Measurements from ENCODE around the gene RPS4Y2.

Gene RPS4Y2

GRCh38 chrY:20745060-20745459 is 10.8 kb upstream of the RPS4Y2 start:
- TF ChIP-seq, protein P1, sequence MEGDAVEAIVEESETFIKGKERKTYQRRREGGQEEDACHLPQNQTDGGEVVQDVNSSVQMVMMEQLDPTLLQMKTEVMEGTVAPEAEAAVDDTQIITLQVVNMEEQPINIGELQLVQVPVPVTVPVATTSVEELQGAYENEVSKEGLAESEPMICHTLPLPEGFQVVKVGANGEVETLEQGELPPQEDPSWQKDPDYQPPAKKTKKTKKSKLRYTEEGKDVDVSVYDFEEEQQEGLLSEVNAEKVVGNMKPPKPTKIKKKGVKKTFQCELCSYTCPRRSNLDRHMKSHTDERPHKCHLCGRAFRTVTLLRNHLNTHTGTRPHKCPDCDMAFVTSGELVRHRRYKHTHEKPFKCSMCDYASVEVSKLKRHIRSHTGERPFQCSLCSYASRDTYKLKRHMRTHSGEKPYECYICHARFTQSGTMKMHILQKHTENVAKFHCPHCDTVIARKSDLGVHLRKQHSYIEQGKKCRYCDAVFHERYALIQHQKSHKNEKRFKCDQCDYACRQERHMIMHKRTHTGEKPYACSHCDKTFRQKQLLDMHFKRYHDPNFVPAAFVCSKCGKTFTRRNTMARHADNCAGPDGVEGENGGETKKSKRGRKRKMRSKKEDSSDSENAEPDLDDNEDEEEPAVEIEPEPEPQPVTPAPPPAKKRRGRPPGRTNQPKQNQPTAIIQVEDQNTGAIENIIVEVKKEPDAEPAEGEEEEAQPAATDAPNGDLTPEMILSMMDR (IDR thresholded peaks at IDR 0.05; ENCODE audit: extremely low read depth, insufficient read depth, missing control alignments): no peak
- in situ Hi-C loops (cut with MboI; ENCODE audit: low pct_unique_long_range_greater_than_20kb, low sequenced_read_pairs, unreplicated experiment): no loop called here
- no peak for DNase-seq (ENCODE audit: low spot score)

GRCh38 chrY:20746919-20747318 is 9.0 kb upstream of the RPS4Y2 start:
- DNase-seq (ENCODE audit: low spot score): no peak
- TF ChIP-seq, protein P1 (IDR thresholded peaks at IDR 0.05; ENCODE audit: extremely low read depth, insufficient read depth, missing control alignments): no peak
- in situ Hi-C loops (cut with MboI; ENCODE audit: low pct_unique_long_range_greater_than_20kb, low sequenced_read_pairs, unreplicated experiment): no loop called here

DNA sequence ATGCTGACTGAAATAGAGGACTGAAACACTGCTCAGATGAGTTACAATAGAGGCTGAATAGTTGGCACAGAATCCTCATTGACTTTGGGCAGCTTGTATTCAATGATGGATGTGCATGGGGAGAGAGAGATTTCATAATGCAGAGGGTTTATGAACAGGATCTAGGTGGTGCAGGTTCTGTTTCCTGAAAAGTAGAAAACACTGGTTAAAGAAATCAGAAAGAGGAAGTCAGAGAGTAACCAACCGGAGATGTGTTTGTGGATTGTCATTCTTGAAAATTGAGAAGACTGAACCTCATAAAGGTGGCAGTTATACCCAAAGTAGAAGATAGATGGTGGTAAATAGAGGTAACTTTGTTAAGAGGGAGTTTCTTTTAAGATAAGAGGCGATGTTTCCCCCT is 8.0 kb downstream of the RPS4Y2 start:
- in situ Hi-C loops (cut with MboI; ENCODE audit: low pct_unique_long_range_greater_than_20kb, low sequenced_read_pairs, unreplicated experiment): no loop called here
- TF ChIP-seq, protein P1 (IDR thresholded peaks at IDR 0.05; ENCODE audit: extremely low read depth, insufficient read depth, missing control alignments): no peak
- no peak for DNase-seq (ENCODE audit: low spot score)

DNA sequence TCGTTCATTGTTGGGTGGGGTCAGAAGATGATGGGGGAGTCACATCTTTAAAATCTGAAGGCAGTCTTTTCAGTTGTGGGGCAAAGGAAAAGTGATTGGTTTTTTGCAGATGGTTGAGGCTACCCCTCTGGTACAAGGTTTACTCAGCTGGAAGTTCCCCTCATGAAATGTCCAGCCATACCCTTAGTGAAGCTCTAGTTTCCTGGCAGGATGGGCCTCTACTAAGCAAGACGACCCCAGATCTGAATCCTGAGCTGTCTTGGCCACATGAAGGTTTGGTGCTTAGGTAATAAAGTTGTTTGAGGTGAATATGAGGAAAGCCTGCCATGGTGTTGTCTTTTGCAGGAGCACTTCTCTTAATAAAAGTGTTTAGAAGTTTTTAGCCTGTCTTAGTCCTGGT is 9.2 kb downstream of the RPS4Y2 start:
- TF ChIP-seq, protein P1 (IDR thresholded peaks at IDR 0.05; ENCODE audit: extremely low read depth, insufficient read depth, missing control alignments): no peak
- in situ Hi-C loops (cut with MboI; ENCODE audit: low pct_unique_long_range_greater_than_20kb, low sequenced_read_pairs, unreplicated experiment): no loop called here
- DNase-seq (ENCODE audit: low spot score): no peak

GRCh38 chrY:20770755-20771154 is 14.8 kb downstream of the RPS4Y2 start:
- TF ChIP-seq, protein P1 (IDR thresholded peaks at IDR 0.05; ENCODE audit: extremely low read depth, insufficient read depth, missing control alignments): no peak
- DNase-seq (ENCODE audit: low spot score): no peak
- in situ Hi-C loops (cut with MboI; ENCODE audit: low pct_unique_long_range_greater_than_20kb, low sequenced_read_pairs, unreplicated experiment): no loop called here

DNA sequence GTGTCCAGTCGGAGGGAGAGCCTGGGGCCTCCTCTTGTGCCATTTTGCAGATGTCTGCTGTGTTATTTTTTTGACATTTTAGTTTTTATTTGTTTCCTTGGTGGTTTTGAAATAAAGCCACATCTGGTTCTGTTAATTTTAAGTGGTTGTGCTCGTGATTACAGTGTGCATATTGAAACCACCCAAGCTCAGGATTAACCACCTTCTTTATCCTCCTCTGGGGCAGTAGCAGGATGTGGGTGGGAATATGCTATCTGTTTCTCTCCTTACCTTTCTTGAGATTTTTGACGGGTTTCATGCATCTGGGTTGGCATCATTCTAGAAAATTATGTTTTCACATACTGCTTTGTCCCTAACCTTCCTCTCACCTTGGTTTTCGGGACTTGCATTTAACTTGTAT is 20.2 kb downstream of the RPS4Y2 start:
- TF ChIP-seq, protein P1 (IDR thresholded peaks at IDR 0.05; ENCODE audit: extremely low read depth, insufficient read depth, missing control alignments): no peak
- in situ Hi-C loops (cut with MboI; ENCODE audit: low pct_unique_long_range_greater_than_20kb, low sequenced_read_pairs, unreplicated experiment): no loop called here
- no peak for DNase-seq (ENCODE audit: low spot score)

DNA sequence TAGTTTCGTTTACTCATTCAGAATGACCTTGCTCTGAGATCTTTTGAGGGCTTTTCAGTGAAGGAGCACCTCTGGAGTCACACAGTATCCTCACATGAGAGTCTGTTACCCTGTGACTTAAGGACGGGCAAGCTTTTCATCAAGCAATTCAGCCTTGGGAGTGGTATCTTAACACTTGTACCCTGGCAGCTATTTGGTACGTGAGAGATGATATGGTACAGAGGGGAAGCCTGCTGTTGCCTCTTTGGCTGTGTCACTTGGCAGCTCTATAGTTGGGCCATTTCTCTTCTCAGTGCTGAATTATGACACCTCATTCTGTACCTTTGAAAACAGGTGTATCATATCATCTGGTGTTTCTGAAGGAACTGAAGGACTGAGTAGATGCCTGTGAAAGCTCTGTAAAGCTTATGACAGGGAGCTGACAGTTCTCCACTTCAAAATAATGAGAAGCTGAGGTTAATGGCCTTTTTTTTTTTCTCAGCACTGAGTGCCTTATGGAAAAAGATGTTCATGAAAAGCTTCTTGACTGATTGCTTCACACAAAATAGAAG is 24.3 kb downstream of the RPS4Y2 start:
- TF ChIP-seq, protein P1 (IDR thresholded peaks at IDR 0.05; ENCODE audit: extremely low read depth, insufficient read depth, missing control alignments): no peak
- no peak for DNase-seq (ENCODE audit: low spot score)
- in situ Hi-C loops (cut with MboI; ENCODE audit: low pct_unique_long_range_greater_than_20kb, low sequenced_read_pairs, unreplicated experiment): no loop called here

Measured in GM13977 (cell line).